ENCODE measurements around the gene ENOPH1. TPM values are rescaled to one million over a fixed set of nuclear protein-coding genes. Genes with fewer than 3 reads are reported as not detected.
A peak's percentile ranks its signal among the peaks of the same experiment; 100 is the strongest.

Gene ENOPH1
- total and polyA plus RNA-seq, 2 of the 13 experiments (the other 11 are each of a cell fraction or from before 2014, with no cell fraction given) = 15.5 to 64.3 TPM

GRCh38 chr4:82434949-82435348, 4.6 kb downstream of the ENOPH1 start (continued):
- no peak for TF ChIP-seq ZBTB34 (CRISPR knock-in tag; IDR thresholded peaks at IDR 0.05)
- no peak for TF ChIP-seq ZNF776 (CRISPR knock-in tag; IDR thresholded peaks at IDR 0.05)
- TF ChIP-seq SPEN (CRISPR knock-in tag; IDR thresholded peaks at IDR 0.05; ENCODE audit: low read depth) = no peak
- TF ChIP-seq MYC (CRISPR knock-in tag; IDR thresholded peaks at IDR 0.05; ENCODE audit: borderline replicate concordance) = no peak
- 0 out of 2 replicates have a peak, but pooled peaks have one; percentile 58 for TF ChIP-seq ZNF441 (CRISPR knock-in tag; IDR thresholded peaks at IDR 0.05; ENCODE audit: borderline replicate concordance)
- no peak for TF ChIP-seq CAMTA2 (CRISPR knock-in tag; IDR thresholded peaks at IDR 0.05; ENCODE audit: borderline replicate concordance)
- TF ChIP-seq USF2 (IDR thresholded peaks at IDR 0.05; ENCODE audit: low read depth, low read length) = no peak
- TF ChIP-seq USF2 (CRISPR knock-in tag; IDR thresholded peaks at IDR 0.05; ENCODE audit: borderline replicate concordance) = no peak
- TF ChIP-seq MYNN (CRISPR knock-in tag; IDR thresholded peaks at IDR 0.05; ENCODE audit: low read depth) = no peak
- no peak for TF ChIP-seq TCF7L2 (IDR thresholded peaks at IDR 0.05; ENCODE audit: low read depth, low read length)
- TF ChIP-seq IKZF1 (IDR thresholded peaks at IDR 0.05) = no peak
- no peak for TF ChIP-seq TERF1 (CRISPR knock-in tag; IDR thresholded peaks at IDR 0.05)
- TF ChIP-seq, protein P1, sequence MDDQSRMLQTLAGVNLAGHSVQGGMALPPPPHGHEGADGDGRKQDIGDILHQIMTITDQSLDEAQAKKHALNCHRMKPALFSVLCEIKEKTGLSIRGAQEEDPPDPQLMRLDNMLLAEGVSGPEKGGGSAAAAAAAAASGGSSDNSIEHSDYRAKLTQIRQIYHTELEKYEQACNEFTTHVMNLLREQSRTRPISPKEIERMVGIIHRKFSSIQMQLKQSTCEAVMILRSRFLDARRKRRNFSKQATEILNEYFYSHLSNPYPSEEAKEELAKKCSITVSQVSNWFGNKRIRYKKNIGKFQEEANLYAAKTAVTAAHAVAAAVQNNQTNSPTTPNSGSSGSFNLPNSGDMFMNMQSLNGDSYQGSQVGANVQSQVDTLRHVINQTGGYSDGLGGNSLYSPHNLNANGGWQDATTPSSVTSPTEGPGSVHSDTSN (CRISPR knock-in tag; IDR thresholded peaks at IDR 0.05; ENCODE audit: borderline replicate concordance) = no peak
- TF ChIP-seq RNF219 (CRISPR knock-in tag; IDR thresholded peaks at IDR 0.05) = no peak
- no peak for TF ChIP-seq PHF20 (CRISPR knock-in tag; IDR thresholded peaks at IDR 0.05)
- TF ChIP-seq TCF7 (IDR thresholded peaks at IDR 0.05; ENCODE audit: low read depth) = no peak; the same call in 1 of the 2 replicates
- TF ChIP-seq, protein P2, sequence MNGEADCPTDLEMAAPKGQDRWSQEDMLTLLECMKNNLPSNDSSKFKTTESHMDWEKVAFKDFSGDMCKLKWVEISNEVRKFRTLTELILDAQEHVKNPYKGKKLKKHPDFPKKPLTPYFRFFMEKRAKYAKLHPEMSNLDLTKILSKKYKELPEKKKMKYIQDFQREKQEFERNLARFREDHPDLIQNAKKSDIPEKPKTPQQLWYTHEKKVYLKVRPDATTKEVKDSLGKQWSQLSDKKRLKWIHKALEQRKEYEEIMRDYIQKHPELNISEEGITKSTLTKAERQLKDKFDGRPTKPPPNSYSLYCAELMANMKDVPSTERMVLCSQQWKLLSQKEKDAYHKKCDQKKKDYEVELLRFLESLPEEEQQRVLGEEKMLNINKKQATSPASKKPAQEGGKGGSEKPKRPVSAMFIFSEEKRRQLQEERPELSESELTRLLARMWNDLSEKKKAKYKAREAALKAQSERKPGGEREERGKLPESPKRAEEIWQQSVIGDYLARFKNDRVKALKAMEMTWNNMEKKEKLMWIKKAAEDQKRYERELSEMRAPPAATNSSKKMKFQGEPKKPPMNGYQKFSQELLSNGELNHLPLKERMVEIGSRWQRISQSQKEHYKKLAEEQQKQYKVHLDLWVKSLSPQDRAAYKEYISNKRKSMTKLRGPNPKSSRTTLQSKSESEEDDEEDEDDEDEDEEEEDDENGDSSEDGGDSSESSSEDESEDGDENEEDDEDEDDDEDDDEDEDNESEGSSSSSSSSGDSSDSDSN (CRISPR knock-in tag; IDR thresholded peaks at IDR 0.05) = 0 out of 2 replicates have a peak, but pooled peaks have one; percentile 26
- no peak for TF ChIP-seq GLMP (CRISPR knock-in tag; IDR thresholded peaks at IDR 0.05; ENCODE audit: borderline replicate concordance)
